Measurements from ENCODE around the gene TNN.

- TF ChIP-seq CTCF (IDR thresholded peaks at IDR 0.05), result no peak
- TF ChIP-seq POLR2A (IDR thresholded peaks at IDR 0.05), result no peak
Measured at GRCh38 chr1:175132436-175132835, 64.8 kb downstream of the TNN start.

Measured in heart left ventricle (tissue), 13 donors.